ENCODE data around the gene RBMS3. TPM values are rescaled to one million over a fixed set of nuclear protein-coding genes. Genes with fewer than 3 reads are reported as not detected.

Gene RBMS3
- total RNA-seq, 1 experiment from 2014 or later: 7.4 TPM

DNA sequence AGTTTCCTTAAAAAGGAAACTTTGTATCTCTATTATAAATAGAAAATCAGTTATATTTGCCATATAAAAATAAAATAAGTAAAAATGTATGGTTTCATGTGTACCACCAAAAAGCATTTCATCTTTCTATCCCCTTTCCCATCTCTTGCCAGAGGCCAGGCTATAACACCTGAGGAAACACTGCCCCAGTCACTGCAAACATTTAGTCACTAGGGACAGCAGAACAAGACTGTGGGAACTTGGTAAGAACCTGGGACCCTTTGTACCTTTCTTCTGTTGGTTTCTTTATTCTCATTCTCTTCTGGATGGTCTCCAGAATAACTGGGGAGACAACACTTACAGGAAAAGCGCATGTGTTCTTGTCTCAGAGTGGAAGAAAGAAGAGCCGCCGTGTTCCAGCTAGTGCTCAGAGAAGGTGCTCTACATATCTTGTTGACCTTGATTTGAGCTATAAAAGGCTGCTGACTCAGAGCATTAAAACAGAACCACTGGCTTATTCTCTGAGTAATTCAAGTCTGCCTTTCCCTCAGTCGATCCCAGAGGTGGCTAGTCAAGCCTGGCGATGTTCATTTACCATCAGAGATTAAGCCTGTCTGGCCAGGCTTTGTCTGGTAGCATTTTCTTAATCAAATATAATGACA lies 361.6 kb downstream of the RBMS3 start:
- H3K9me3 ChIP-seq: no peaks in the 10 kb centered on the region
- H3K4me3 ChIP-seq (ENCODE audit: low read depth, low read length): no peak overlapping the region
- H3K36me3 ChIP-seq (ENCODE audit: control insufficient read depth, insufficient read depth, low read length): no peaks in the 10 kb centered on the region
- intact Hi-C loops (cut with micrococcal nuclease; ENCODE audit: unreplicated experiment): no loop called here
- ChIA-PET CTCF (no interaction called here), POLR2A (no interaction called here)
- Mint-ChIP-seq H3K4me3 (ENCODE audit: unreplicated experiment) (no peak overlapping the region), H3K36me3 (ENCODE audit: insufficient read depth, unreplicated experiment) (no peaks in the 10 kb centered on the region), H3K27ac (ENCODE audit: unreplicated experiment) (no peak overlapping the region), H3K4me1 (ENCODE audit: low read depth, unreplicated experiment) (peaks cover 13% of the 10 kb centered on the region), H3K9me3 (ENCODE audit: unreplicated experiment) (no peaks in the 10 kb centered on the region), H3K27me3 (ENCODE audit: insufficient read depth, unreplicated experiment) (no peaks in the 10 kb centered on the region)
- DNase-seq: no peak
- no peaks in the 10 kb centered on the region for H3K27me3 ChIP-seq (replicated peaks; ENCODE audit: control insufficient read depth, insufficient read depth, low read length)
- no TSS peak for BruUV-seq (replicated peaks)
- TF ChIP-seq, protein P1, sequence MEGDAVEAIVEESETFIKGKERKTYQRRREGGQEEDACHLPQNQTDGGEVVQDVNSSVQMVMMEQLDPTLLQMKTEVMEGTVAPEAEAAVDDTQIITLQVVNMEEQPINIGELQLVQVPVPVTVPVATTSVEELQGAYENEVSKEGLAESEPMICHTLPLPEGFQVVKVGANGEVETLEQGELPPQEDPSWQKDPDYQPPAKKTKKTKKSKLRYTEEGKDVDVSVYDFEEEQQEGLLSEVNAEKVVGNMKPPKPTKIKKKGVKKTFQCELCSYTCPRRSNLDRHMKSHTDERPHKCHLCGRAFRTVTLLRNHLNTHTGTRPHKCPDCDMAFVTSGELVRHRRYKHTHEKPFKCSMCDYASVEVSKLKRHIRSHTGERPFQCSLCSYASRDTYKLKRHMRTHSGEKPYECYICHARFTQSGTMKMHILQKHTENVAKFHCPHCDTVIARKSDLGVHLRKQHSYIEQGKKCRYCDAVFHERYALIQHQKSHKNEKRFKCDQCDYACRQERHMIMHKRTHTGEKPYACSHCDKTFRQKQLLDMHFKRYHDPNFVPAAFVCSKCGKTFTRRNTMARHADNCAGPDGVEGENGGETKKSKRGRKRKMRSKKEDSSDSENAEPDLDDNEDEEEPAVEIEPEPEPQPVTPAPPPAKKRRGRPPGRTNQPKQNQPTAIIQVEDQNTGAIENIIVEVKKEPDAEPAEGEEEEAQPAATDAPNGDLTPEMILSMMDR (IDR thresholded peaks at IDR 0.05; ENCODE audit: insufficient read depth in 1 of 2, low read depth in 1 of 2, low read length in 1 of 2, severe bottlenecking in 1 of 2, unreplicated experiment in 1 of 2): no peak
- no peaks in the 10 kb centered on the region for H3K4me1 ChIP-seq

GRCh38 chr3:29643034-29643425 lies 362.2 kb downstream of the RBMS3 start:
- Histone ChIP-seq H3K9me3 (no peaks in the 10 kb centered on the region), H3K36me3 (ENCODE audit: control insufficient read depth, insufficient read depth, low read length) (no peaks in the 10 kb centered on the region), H3K4me3 (ENCODE audit: low read depth, low read length) (no peak overlapping the region), H3K27me3 (replicated peaks; ENCODE audit: control insufficient read depth, insufficient read depth, low read length) (no peaks in the 10 kb centered on the region), H3K4me1 (no peaks in the 10 kb centered on the region)
- no TSS peak for BruUV-seq (replicated peaks)
- H3K36me3 Mint-ChIP-seq (ENCODE audit: insufficient read depth, unreplicated experiment): no peaks in the 10 kb centered on the region
- intact Hi-C loops (cut with micrococcal nuclease; ENCODE audit: unreplicated experiment): no loop called here
- DNase-seq: no peak
- H3K27ac Mint-ChIP-seq (ENCODE audit: unreplicated experiment): no peak overlapping the region
- TF ChIP-seq, protein P1 (IDR thresholded peaks at IDR 0.05; ENCODE audit: insufficient read depth in 1 of 2, low read depth in 1 of 2, low read length in 1 of 2, severe bottlenecking in 1 of 2, unreplicated experiment in 1 of 2): no peak
- POLR2A ChIA-PET: no interaction called here
- H3K9me3 Mint-ChIP-seq (ENCODE audit: unreplicated experiment): no peaks in the 10 kb centered on the region
- H3K4me3 Mint-ChIP-seq (ENCODE audit: unreplicated experiment): no peak overlapping the region
- peaks cover 13% of the 10 kb centered on the region for H3K4me1 Mint-ChIP-seq (ENCODE audit: low read depth, unreplicated experiment)
- CTCF ChIA-PET: no interaction called here
- H3K27me3 Mint-ChIP-seq (ENCODE audit: insufficient read depth, unreplicated experiment): no peaks in the 10 kb centered on the region

GRCh38 chr3:29644261-29644660 lies 363.4 kb downstream of the RBMS3 start:
- Mint-ChIP-seq H3K9me3 (ENCODE audit: unreplicated experiment) (no peaks in the 10 kb centered on the region), H3K4me3 (ENCODE audit: unreplicated experiment) (no peak overlapping the region), H3K4me1 (ENCODE audit: low read depth, unreplicated experiment) (peaks cover 11% of the 10 kb centered on the region), H3K27me3 (ENCODE audit: insufficient read depth, unreplicated experiment) (no peaks in the 10 kb centered on the region), H3K36me3 (ENCODE audit: insufficient read depth, unreplicated experiment) (no peaks in the 10 kb centered on the region), H3K27ac (ENCODE audit: unreplicated experiment) (no peak overlapping the region)
- Histone ChIP-seq H3K4me1 (no peaks in the 10 kb centered on the region), H3K27me3 (replicated peaks; ENCODE audit: control insufficient read depth, insufficient read depth, low read length) (no peaks in the 10 kb centered on the region), H3K4me3 (ENCODE audit: low read depth, low read length) (no peak overlapping the region), H3K36me3 (ENCODE audit: control insufficient read depth, insufficient read depth, low read length) (no peaks in the 10 kb centered on the region), H3K9me3 (no peaks in the 10 kb centered on the region)
- DNase-seq: no peak
- intact Hi-C loops (cut with micrococcal nuclease; ENCODE audit: unreplicated experiment): no loop called here
- ChIA-PET POLR2A (no interaction called here), CTCF (no interaction called here)
- TF ChIP-seq, protein P1 (IDR thresholded peaks at IDR 0.05; ENCODE audit: insufficient read depth in 1 of 2, low read depth in 1 of 2, low read length in 1 of 2, severe bottlenecking in 1 of 2, unreplicated experiment in 1 of 2): no peak
- no TSS peak for BruUV-seq (replicated peaks)

All from Caco-2 (cell line).